Nucleus accumbens (tissue), 56 donors: ENCODE measurements around the gene BAG3.

Experiments
- DNase-seq, 56 donors: peaks; one replicate each; lab custom pipeline; 2025; lab: John Stamatoyannopoulos, UW

BAG3 gene

GRCh38 chr10:119663866-119664698 lies 12.9 kb downstream of the BAG3 start:
- DNase-seq, result no peak

GRCh38 chr10:119665901-119666708 lies 14.9 kb downstream of the BAG3 start:
- no peak for DNase-seq

- no peak for DNase-seq
These were observed 15.5 kb downstream of the BAG3 start for GRCh38 chr10:119666709-119667004.

- peak in 3 of 56 donors; percentile 22 to 45 (median 40) for DNase-seq
These were observed 16.6 kb downstream of the BAG3 start for GRCh38 chr10:119667562-119668328.

GRCh38 chr10:119668461-119668860 lies 17.3 kb downstream of the BAG3 start:
- no peak for DNase-seq

GRCh38 chr10:119669331-119669730 lies 18.2 kb downstream of the BAG3 start:
- no peak for DNase-seq

GRCh38 chr10:119669975-119670640 lies 18.9 kb downstream of the BAG3 start:
- DNase-seq, result no peak

GRCh38 chr10:119670717-119671116 lies 19.5 kb downstream of the BAG3 start:
- DNase-seq, result no peak

- no peak for DNase-seq
These were observed 20.2 kb downstream of the BAG3 start for GRCh38 chr10:119671381-119671780.

- no peak for DNase-seq
These were observed 21.1 kb downstream of the BAG3 start for GRCh38 chr10:119672291-119672690.

- no peak for DNase-seq
These were observed 22.1 kb downstream of the BAG3 start for GRCh38 chr10:119673271-119673670.

- no peak for DNase-seq
These were observed 24.4 kb downstream of the BAG3 start for GRCh38 chr10:119675483-119676170.

GRCh38 chr10:119677126-119677525 lies 25.9 kb downstream of the BAG3 start:
- no peak for DNase-seq

GRCh38 chr10:119677904-119678755 lies 26.9 kb downstream of the BAG3 start:
- DNase-seq, result no peak

GRCh38 chr10:119679480-119679829 lies 28.3 kb downstream of the BAG3 start:
- DNase-seq, result no peak

GRCh38 chr10:119680050-119680449 lies 28.9 kb downstream of the BAG3 start:
- no peak for DNase-seq

GRCh38 chr10:119680650-119681081 lies 29.5 kb downstream of the BAG3 start:
- peak in 1 of 56 donors; percentile 23 for DNase-seq

GRCh38 chr10:119686465-119687191 lies 35.4 kb downstream of the BAG3 start:
- peak in 54 of 56 donors; percentile 16 to 86 (median 62) for DNase-seq
